ENCODE results near the gene HEYL.
"Not testable (repeated sequence)": the region's sequence is repeated elsewhere in the genome, so short reads cannot be mapped to it uniquely, and the experiment has no call there.

Gene HEYL

GRCh38 chr1:39613250-39613649, 26.2 kb downstream of the HEYL start:
- DNase-seq (ENCODE audit: extremely low read depth in 1 of 2, low read depth in 1 of 2) = no peak

GRCh38 chr1:39609618-39610331, 29.7 kb downstream of the HEYL start:
- peak; percentile 57 to 63 for DNase-seq (ENCODE audit: extremely low read depth in 1 of 2, low read depth in 1 of 2)

GRCh38 chr1:39608921-39609320, 30.5 kb downstream of the HEYL start:
- DNase-seq (ENCODE audit: extremely low read depth in 1 of 2, low read depth in 1 of 2) = no peak

- DNase-seq (ENCODE audit: extremely low read depth in 1 of 2, low read depth in 1 of 2) = not testable (repeated sequence)
Measured at GRCh38 chr1:39603677-39604076, 35.8 kb downstream of the HEYL start.

GRCh38 chr1:39601667-39602255, 37.7 kb downstream of the HEYL start:
- not testable (repeated sequence) for DNase-seq (ENCODE audit: extremely low read depth in 1 of 2, low read depth in 1 of 2)

- no peak for DNase-seq (ENCODE audit: extremely low read depth in 1 of 2, low read depth in 1 of 2)
Measured at GRCh38 chr1:39596163-39596562, 43.3 kb downstream of the HEYL start.

GRCh38 chr1:39593386-39593785, 46.1 kb downstream of the HEYL start:
- no peak for DNase-seq (ENCODE audit: extremely low read depth in 1 of 2, low read depth in 1 of 2)

GRCh38 chr1:39592069-39592468, 47.4 kb downstream of the HEYL start:
- no peak for DNase-seq (ENCODE audit: extremely low read depth in 1 of 2, low read depth in 1 of 2)

GRCh38 chr1:39590546-39590945, 48.9 kb downstream of the HEYL start:
- DNase-seq (ENCODE audit: extremely low read depth in 1 of 2, low read depth in 1 of 2) = no peak

- DNase-seq (ENCODE audit: extremely low read depth in 1 of 2, low read depth in 1 of 2) = no peak
Measured at GRCh38 chr1:39585933-39586332, 53.5 kb downstream of the HEYL start.

GRCh38 chr1:39576016-39576657, 63.3 kb downstream of the HEYL start:
- no peak for DNase-seq (ENCODE audit: extremely low read depth in 1 of 2, low read depth in 1 of 2)

- DNase-seq (ENCODE audit: extremely low read depth in 1 of 2, low read depth in 1 of 2) = peak in 1 of 2 donors; percentile 32
Measured at GRCh38 chr1:39575191-39576015, 64.0 kb downstream of the HEYL start.

- DNase-seq (ENCODE audit: extremely low read depth in 1 of 2, low read depth in 1 of 2) = no peak
Measured at GRCh38 chr1:39574646-39575045, 64.8 kb downstream of the HEYL start.

Data from stimulated activated CD8-positive, alpha-beta memory T cell treated with anti-CD3 and anti-CD28 coated beads, Interleukin-7, amount 100 ng/mL, for 48 hours (primary cell).